ENCODE results near the gene SREBF1.

SREBF1 gene

GRCh38 chr17:17801800-17802481 is 34.8 kb downstream of the SREBF1 start:
- Histone ChIP-seq H3K4me3 (ENCODE audit: severe bottlenecking) (no peak overlapping the region), H3K36me3 (ENCODE audit: low read depth) (peaks cover 73% of the 10 kb centered on the region), H3K9me3 (ENCODE audit: severe bottlenecking) (no peaks in the 10 kb centered on the region), H3K4me1 (ENCODE audit: insufficient read depth, poor library complexity, severe bottlenecking) (no peaks in the 10 kb centered on the region), H3K27ac (ENCODE audit: poor library complexity, severe bottlenecking) (no peak overlapping the region), H3K27me3 (ENCODE audit: insufficient read depth, poor library complexity, severe bottlenecking) (no peaks in the 10 kb centered on the region)
- ATAC-seq (ENCODE audit: low read depth) (no peak), DNase-seq (ENCODE audit: low spot score) (no peak)
- TF ChIP-seq CTCF (IDR thresholded peaks at IDR 0.05; ENCODE audit: poor library complexity, severe bottlenecking) = no peak

- H3K27me3 ChIP-seq (ENCODE audit: insufficient read depth, poor library complexity, severe bottlenecking) = no peaks in the 10 kb centered on the region
- no peak for ATAC-seq (ENCODE audit: low read depth)
- no peak for TF ChIP-seq CTCF (IDR thresholded peaks at IDR 0.05; ENCODE audit: poor library complexity, severe bottlenecking)
- no peak overlapping the region for H3K4me3 ChIP-seq (ENCODE audit: severe bottlenecking)
- DNase-seq (ENCODE audit: low spot score) = no peak
- H3K9me3 ChIP-seq (ENCODE audit: severe bottlenecking) = no peaks in the 10 kb centered on the region
- peaks cover 70% of the 10 kb centered on the region for H3K36me3 ChIP-seq (ENCODE audit: low read depth)
- H3K27ac ChIP-seq (ENCODE audit: poor library complexity, severe bottlenecking) = no peak overlapping the region
- H3K4me1 ChIP-seq (ENCODE audit: insufficient read depth, poor library complexity, severe bottlenecking) = no peaks in the 10 kb centered on the region
Measured at GRCh38 chr17:17800504-17801021, 36.2 kb downstream of the SREBF1 start.

- H3K9me3 ChIP-seq (ENCODE audit: severe bottlenecking) = no peaks in the 10 kb centered on the region
- peaks cover 66% of the 10 kb centered on the region for H3K36me3 ChIP-seq (ENCODE audit: low read depth)
- no peaks in the 10 kb centered on the region for H3K4me1 ChIP-seq (ENCODE audit: insufficient read depth, poor library complexity, severe bottlenecking)
- no peak for ATAC-seq (ENCODE audit: low read depth)
- no peak for TF ChIP-seq CTCF (IDR thresholded peaks at IDR 0.05; ENCODE audit: poor library complexity, severe bottlenecking)
- no peak overlapping the region for H3K27ac ChIP-seq (ENCODE audit: poor library complexity, severe bottlenecking)
- no peak overlapping the region for H3K4me3 ChIP-seq (ENCODE audit: severe bottlenecking)
- no peaks in the 10 kb centered on the region for H3K27me3 ChIP-seq (ENCODE audit: insufficient read depth, poor library complexity, severe bottlenecking)
- DNase-seq (ENCODE audit: low spot score) = no peak
Measured at GRCh38 chr17:17798573-17799255, 38.1 kb downstream of the SREBF1 start.

- TF ChIP-seq CTCF (IDR thresholded peaks at IDR 0.05; ENCODE audit: poor library complexity, severe bottlenecking) = no peak
- Histone ChIP-seq H3K4me3 (ENCODE audit: severe bottlenecking) (no peak overlapping the region), H3K9me3 (ENCODE audit: severe bottlenecking) (no peaks in the 10 kb centered on the region), H3K27me3 (ENCODE audit: insufficient read depth, poor library complexity, severe bottlenecking) (no peaks in the 10 kb centered on the region), H3K27ac (ENCODE audit: poor library complexity, severe bottlenecking) (no peak overlapping the region), H3K36me3 (ENCODE audit: low read depth) (peaks cover 68% of the 10 kb centered on the region), H3K4me1 (ENCODE audit: insufficient read depth, poor library complexity, severe bottlenecking) (no peaks in the 10 kb centered on the region)
- DNase-seq (ENCODE audit: low spot score) (no peak), ATAC-seq (ENCODE audit: low read depth) (no peak)
Measured at GRCh38 chr17:17798010-17798556, 38.7 kb downstream of the SREBF1 start.

All from RWPE2 (cell line).